Kidney glomerular epithelial cell (primary cell): ENCODE results near the gene SESN2.

ENCODE experiments used
- DNase-seq: peaks from one replicate; lab custom pipeline; 2025; lab: John Stamatoyannopoulos, UW

SESN2 gene

GRCh38 chr1:28249866-28250295 is 9.4 kb upstream of the SESN2 start:
- no peak for DNase-seq

- DNase-seq: no peak
Observed at GRCh38 chr1:28256197-28256827, 3.0 kb upstream of the SESN2 start.

- no peak for DNase-seq
Observed at GRCh38 chr1:28257736-28258135, 1.6 kb upstream of the SESN2 start.

GRCh38 chr1:28258628-28259251 is 578 bp upstream of the SESN2 start:
- DNase-seq: no peak

- DNase-seq: no peak
Observed at GRCh38 chr1:28259934-28260802, 850 bp downstream of the SESN2 start.

GRCh38 chr1:28260803-28261174 is 1.5 kb downstream of the SESN2 start:
- DNase-seq: no peak

- DNase-seq: no peak
Observed at GRCh38 chr1:28264897-28265296, 5.6 kb downstream of the SESN2 start.

- no peak for DNase-seq
Observed at GRCh38 chr1:28265577-28265976, 6.3 kb downstream of the SESN2 start.

GRCh38 chr1:28266920-28267322 is 7.6 kb downstream of the SESN2 start:
- no peak for DNase-seq

GRCh38 chr1:28267633-28268032 is 8.3 kb downstream of the SESN2 start:
- no peak for DNase-seq

GRCh38 chr1:28269529-28269928 is 10.2 kb downstream of the SESN2 start:
- DNase-seq: no peak

- DNase-seq: no peak
Observed at GRCh38 chr1:28272215-28272852, 13.0 kb downstream of the SESN2 start.

GRCh38 chr1:28273216-28273860 is 14.0 kb downstream of the SESN2 start:
- no peak for DNase-seq

GRCh38 chr1:28278763-28279162 is 19.4 kb downstream of the SESN2 start:
- DNase-seq: no peak

- DNase-seq: no peak
Observed at GRCh38 chr1:28279721-28280120, 20.4 kb downstream of the SESN2 start.

- no peak for DNase-seq
Observed at GRCh38 chr1:28280501-28280900, 21.2 kb downstream of the SESN2 start.

- no peak for DNase-seq
Observed at GRCh38 chr1:28280977-28281381, 21.7 kb downstream of the SESN2 start.

GRCh38 chr1:28281608-28282425 is 22.5 kb downstream of the SESN2 start:
- no peak for DNase-seq

GRCh38 chr1:28282426-28283407 is 23.4 kb downstream of the SESN2 start:
- no peak for DNase-seq

- DNase-seq: no peak
Observed at GRCh38 chr1:28286111-28286510, 26.8 kb downstream of the SESN2 start.
